AG09309 (cell line): ENCODE measurements around the gene SLAIN1.

Experiments
- DNase-seq: peaks from one replicate; pipeline ENCODE4 v3.0.0-alpha.2; 2010; ENCODE audit warnings: low read depth
- H3K4me3 ChIP-seq: 2 replicates; pipeline ENCODE4 v1.5.1; 2011; ENCODE audit warnings: mild to moderate bottlenecking, low read depth, low read length, moderate library complexity; ENCODE audit not compliant: control insufficient read depth
- CTCF ChIP-seq: IDR thresholded peaks from 2 replicates; pipeline ENCODE4 v1.5.1; 2011; ENCODE audit warnings: mild to moderate bottlenecking, low read depth, low read length, inconsistent platforms; ENCODE audit not compliant: insufficient read depth, control insufficient read depth; ENCODE audit errors: missing control alignments

SLAIN1 gene

GRCh38 chr13:77800219-77800618 is 102.7 kb downstream of the SLAIN1 start:
- H3K4me3 ChIP-seq: no peak overlapping the region
- TF ChIP-seq CTCF: no peak
- peak; percentile 2 for DNase-seq

GRCh38 chr13:77806518-77806917 is 109.0 kb downstream of the SLAIN1 start:
- H3K4me3 ChIP-seq: no peak overlapping the region
- DNase-seq: no peak
- TF ChIP-seq CTCF: no peak

DNA sequence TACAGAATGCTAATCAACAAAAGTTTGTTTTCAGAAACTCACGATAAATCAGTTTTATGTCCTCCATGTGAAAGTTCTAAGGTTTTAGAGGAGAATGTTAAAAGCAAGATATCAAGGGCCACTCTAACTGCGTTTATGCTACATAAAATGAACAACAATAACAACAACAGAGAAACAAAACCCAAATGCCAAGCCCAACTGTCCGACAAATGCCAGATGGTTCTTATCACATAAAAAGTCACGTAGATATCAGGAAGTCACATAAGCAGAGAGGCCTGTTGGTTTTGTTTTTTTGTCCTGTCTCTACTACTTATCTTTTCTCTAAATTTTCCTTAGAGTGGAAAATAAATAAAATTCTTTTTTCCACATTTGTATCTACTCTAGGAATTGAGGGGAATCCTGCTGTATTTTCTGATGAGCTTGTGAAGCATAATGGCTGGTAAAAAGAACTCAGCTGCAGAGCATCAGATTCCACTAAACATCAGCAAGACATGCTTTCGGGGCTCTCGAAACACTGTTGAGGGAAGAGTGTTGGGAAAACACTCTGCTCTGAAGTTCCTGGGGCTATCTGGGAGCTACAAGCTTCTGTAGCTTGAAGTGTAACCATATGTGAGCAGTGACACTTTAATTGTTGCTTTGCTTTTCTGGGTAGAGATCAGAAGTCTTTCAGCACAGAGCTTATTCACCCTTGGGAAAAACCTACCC is 110.1 kb downstream of the SLAIN1 start:
- DNase-seq: no peak
- H3K4me3 ChIP-seq: no peak overlapping the region
- no peak for TF ChIP-seq CTCF

GRCh38 chr13:77810430-77810829 is 112.9 kb downstream of the SLAIN1 start:
- no peak overlapping the region for H3K4me3 ChIP-seq
- no peak for DNase-seq
- TF ChIP-seq CTCF: peak; percentile 24

DNA sequence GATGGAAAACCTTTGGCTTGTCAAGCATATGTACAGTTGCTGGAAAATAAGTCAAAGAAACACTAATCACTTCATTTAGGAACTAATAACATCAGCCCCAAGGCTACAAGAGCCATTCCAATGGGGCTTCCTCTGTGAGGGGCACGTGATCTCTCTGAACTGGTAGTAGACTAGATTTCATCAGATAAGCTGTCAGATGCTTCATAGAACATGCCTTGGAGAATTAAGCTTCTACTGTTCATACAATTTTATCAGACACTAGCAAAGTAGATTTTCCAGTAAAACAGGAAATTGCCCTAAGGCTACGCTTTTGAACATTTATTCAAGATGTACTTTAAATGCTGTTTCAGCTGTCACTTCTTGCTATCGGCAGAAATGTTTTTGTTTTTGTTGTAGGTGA is 113.4 kb downstream of the SLAIN1 start:
- no peak overlapping the region for H3K4me3 ChIP-seq
- TF ChIP-seq CTCF: no peak
- DNase-seq: no peak

DNA sequence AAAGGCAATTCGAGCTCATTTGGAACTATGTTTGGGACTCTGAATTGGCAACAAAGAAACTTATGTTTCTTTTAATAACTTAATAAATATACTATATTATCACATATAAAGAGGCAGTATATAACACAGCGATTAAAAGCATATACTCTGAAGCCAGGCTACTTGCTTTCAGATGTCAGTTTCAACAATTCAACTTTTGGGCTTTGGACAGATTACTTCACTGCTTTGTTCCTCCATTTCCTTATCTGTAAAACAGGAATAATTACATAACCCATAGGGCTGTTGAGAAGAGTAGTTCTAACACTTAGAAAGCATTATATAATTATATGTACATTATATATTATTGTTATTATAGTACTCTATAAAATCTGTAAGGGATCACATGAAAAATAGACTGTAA is 113.9 kb downstream of the SLAIN1 start:
- no peak for DNase-seq
- no peak overlapping the region for H3K4me3 ChIP-seq
- no peak for TF ChIP-seq CTCF
